HCT116 (cell line): ENCODE results near the gene LIM2.

ENCODE experiments used
- CEBPB ChIP-seq: IDR thresholded peaks from 2 replicates; pipeline ENCODE4 v1.6.1; 2012; ENCODE audit warnings: low read depth
- EZH2 ChIP-seq: fragments of 200-600 bp; sonication (generic); IDR thresholded peaks from 2 replicates; pipeline ENCODE4 v1.6.1; 2017; ENCODE audit warnings: antibody characterized with exemption, mixed run types
- JUND ChIP-seq: IDR thresholded peaks from 2 replicates; pipeline ENCODE4 v1.6.1; 2012
- POLR2AphosphoS5 ChIP-seq: IDR thresholded peaks from 2 replicates; pipeline ENCODE4 v1.6.1; 2011; ENCODE audit warnings: mild to moderate bottlenecking, low read depth, low read length, moderate library complexity
- ZBTB33 ChIP-seq: IDR thresholded peaks from 2 replicates; pipeline ENCODE4 v1.6.1; 2011; ENCODE audit warnings: mild to moderate bottlenecking, low read length, moderate library complexity; ENCODE audit not compliant: insufficient replicate concordance; ENCODE audit errors: extremely low read depth
- TF ChIP-seq, protein P1 (sequence below): IDR thresholded peaks from 2 replicates; pipeline ENCODE4 v1.6.1; 2012; ENCODE audit warnings: low read depth
- TF ChIP-seq, protein P2 (sequence below), 3 experiments: fragments of 200-600 bp in 1 of 3; sonication (generic) in 1 of 3; IDR thresholded peaks in 2 of 3; conservative IDR thresholded peaks in 1 of 3; 2 replicates each; pipeline ENCODE4 v1.5.1; 2012 to 2017; ENCODE audit warnings: low read depth in 2 of 3, low read length in 2 of 3, antibody characterized with exemption in 1 of 3, borderline replicate concordance in 1 of 3, control low read depth in 1 of 3, mild to moderate bottlenecking in 1 of 3, mixed read lengths in 1 of 3, mixed run types in 1 of 3, moderate library complexity in 1 of 3; ENCODE audit not compliant: insufficient read depth in 1 of 3

DNA sequence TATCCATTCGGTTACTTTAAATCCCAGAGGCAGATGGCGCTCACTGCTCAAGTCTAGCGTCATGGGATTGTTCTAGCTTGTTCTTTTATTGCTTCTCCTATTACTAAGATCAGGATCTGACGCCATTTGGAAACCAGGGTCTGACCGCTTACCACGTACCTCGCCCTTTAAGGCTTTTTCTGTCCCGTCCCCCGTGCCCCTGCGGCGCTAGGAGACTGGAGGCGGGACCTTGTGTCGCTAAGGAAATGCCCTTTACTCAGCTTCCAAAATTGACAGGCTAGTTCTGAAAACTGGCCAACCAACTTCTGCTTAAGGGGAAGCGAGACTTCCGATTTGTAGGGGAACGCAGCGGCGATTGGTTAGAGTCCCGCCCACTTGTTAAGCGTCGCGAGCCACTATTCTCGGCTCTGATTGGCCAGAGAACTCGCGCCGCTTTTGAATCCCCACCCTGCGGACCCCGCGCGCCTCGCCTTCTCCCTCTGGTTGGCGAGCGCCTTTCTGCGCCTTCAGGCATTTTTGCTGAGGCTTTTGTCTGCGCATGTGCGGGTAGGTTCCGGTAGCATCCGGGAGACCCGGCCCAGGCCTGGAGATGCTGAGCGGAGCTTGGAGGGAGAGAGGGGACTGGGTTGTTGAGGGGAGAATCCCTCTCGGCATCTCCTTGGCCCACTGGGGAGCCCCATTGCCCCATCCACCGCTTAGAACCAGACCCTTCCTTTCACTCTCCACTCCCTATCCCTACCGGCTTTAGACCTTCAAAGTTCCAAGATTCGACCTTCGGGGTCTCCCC is 6.5 kb upstream of the LIM2 start:
- TF ChIP-seq, protein P1, sequence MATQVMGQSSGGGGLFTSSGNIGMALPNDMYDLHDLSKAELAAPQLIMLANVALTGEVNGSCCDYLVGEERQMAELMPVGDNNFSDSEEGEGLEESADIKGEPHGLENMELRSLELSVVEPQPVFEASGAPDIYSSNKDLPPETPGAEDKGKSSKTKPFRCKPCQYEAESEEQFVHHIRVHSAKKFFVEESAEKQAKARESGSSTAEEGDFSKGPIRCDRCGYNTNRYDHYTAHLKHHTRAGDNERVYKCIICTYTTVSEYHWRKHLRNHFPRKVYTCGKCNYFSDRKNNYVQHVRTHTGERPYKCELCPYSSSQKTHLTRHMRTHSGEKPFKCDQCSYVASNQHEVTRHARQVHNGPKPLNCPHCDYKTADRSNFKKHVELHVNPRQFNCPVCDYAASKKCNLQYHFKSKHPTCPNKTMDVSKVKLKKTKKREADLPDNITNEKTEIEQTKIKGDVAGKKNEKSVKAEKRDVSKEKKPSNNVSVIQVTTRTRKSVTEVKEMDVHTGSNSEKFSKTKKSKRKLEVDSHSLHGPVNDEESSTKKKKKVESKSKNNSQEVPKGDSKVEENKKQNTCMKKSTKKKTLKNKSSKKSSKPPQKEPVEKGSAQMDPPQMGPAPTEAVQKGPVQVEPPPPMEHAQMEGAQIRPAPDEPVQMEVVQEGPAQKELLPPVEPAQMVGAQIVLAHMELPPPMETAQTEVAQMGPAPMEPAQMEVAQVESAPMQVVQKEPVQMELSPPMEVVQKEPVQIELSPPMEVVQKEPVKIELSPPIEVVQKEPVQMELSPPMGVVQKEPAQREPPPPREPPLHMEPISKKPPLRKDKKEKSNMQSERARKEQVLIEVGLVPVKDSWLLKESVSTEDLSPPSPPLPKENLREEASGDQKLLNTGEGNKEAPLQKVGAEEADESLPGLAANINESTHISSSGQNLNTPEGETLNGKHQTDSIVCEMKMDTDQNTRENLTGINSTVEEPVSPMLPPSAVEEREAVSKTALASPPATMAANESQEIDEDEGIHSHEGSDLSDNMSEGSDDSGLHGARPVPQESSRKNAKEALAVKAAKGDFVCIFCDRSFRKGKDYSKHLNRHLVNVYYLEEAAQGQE = no peak
- TF ChIP-seq, protein P2, sequence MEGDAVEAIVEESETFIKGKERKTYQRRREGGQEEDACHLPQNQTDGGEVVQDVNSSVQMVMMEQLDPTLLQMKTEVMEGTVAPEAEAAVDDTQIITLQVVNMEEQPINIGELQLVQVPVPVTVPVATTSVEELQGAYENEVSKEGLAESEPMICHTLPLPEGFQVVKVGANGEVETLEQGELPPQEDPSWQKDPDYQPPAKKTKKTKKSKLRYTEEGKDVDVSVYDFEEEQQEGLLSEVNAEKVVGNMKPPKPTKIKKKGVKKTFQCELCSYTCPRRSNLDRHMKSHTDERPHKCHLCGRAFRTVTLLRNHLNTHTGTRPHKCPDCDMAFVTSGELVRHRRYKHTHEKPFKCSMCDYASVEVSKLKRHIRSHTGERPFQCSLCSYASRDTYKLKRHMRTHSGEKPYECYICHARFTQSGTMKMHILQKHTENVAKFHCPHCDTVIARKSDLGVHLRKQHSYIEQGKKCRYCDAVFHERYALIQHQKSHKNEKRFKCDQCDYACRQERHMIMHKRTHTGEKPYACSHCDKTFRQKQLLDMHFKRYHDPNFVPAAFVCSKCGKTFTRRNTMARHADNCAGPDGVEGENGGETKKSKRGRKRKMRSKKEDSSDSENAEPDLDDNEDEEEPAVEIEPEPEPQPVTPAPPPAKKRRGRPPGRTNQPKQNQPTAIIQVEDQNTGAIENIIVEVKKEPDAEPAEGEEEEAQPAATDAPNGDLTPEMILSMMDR (IDR thresholded peaks at IDR 0.05 in 2 of 3, conservative IDR thresholded peaks at IDR 0.05 in 1 of 3; ENCODE audit: borderline replicate concordance in 1 of 3, insufficient read depth in 1 of 3, low read depth in 2 of 3, low read length in 2 of 3) = no peak
- TF ChIP-seq JUND (no peak), ZBTB33 (peak; percentile 63), EZH2 (no peak), CEBPB (no peak), POLR2AphosphoS5 (peak; percentile 78)
